ENCODE results near the gene SMG9.

The SMG9 gene

GRCh38 chr19:43782689-43783231 lies 28.0 kb upstream of the SMG9 start:
- no peak overlapping the region for H3K4me3 ChIP-seq (ENCODE audit: low read depth in 1 of 2, low read length in 1 of 2)
- H3K27ac ChIP-seq = no peak overlapping the region
- H3K9me3 ChIP-seq = no peaks in the 10 kb centered on the region
- no peak for TF ChIP-seq CTCF (IDR thresholded peaks at IDR 0.05)
- H3K36me3 ChIP-seq = no peaks in the 10 kb centered on the region
- H3K4me1 ChIP-seq (ENCODE audit: control insufficient read depth in 1 of 2, insufficient read depth in 1 of 2, low read depth in 1 of 2, low read length in 1 of 2) = peaks cover 37 to 45% of the 10 kb centered on the region in 2 experiments
- H3K27me3 ChIP-seq = no peaks in the 10 kb centered on the region

- no peak for TF ChIP-seq CTCF (IDR thresholded peaks at IDR 0.05)
- Histone ChIP-seq H3K9me3 (no peaks in the 10 kb centered on the region), H3K4me1 (ENCODE audit: control insufficient read depth in 1 of 2, insufficient read depth in 1 of 2, low read depth in 1 of 2, low read length in 1 of 2) (peaks cover 41 to 50% of the 10 kb centered on the region in 2 experiments), H3K27ac (no peak overlapping the region), H3K4me3 (ENCODE audit: low read depth in 1 of 2, low read length in 1 of 2) (no peak overlapping the region), H3K36me3 (no peaks in the 10 kb centered on the region), H3K27me3 (no peaks in the 10 kb centered on the region)
These were observed 27.5 kb upstream of the SMG9 start for GRCh38 chr19:43782311-43782660.

DNA sequence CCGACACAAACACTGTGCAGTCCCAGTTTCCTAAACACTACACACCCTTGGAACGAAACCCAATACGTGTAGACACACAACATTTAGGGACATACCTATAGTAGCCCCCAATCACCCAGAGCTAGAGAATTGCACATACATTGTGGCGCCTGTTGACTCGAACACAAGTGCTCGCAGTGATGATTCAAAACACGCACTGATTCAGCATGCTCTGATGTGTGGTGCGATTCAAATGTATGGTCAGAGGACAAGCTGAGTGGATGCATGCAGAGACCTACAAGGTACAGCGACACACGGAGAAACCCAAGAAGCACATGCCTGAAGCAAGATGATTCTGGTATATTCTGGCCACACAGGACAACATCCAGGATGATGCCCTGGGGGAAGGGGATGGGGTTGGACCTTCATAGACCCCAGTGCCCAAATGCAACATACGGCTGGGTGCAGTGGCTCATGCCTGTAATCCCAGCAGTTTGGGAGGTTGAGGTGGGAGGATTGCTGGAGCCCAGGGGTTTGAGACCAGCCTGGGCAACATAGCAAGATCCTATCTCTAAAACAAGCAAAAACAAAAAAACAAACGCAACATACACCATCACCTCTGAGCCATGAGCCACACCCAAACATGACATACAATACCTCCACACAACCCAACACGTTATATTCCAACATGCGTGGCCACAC lies 27.0 kb upstream of the SMG9 start:
- no peaks in the 10 kb centered on the region for H3K27me3 ChIP-seq
- H3K27ac ChIP-seq = no peak overlapping the region
- H3K36me3 ChIP-seq = no peaks in the 10 kb centered on the region
- H3K4me1 ChIP-seq (ENCODE audit: control insufficient read depth in 1 of 2, insufficient read depth in 1 of 2, low read depth in 1 of 2, low read length in 1 of 2) = peaks cover 47 to 55% of the 10 kb centered on the region in 2 experiments
- H3K4me3 ChIP-seq (ENCODE audit: low read depth in 1 of 2, low read length in 1 of 2) = no peak overlapping the region
- no peaks in the 10 kb centered on the region for H3K9me3 ChIP-seq
- no peak for TF ChIP-seq CTCF (IDR thresholded peaks at IDR 0.05)

- H3K27me3 ChIP-seq = no peaks in the 10 kb centered on the region
- peak within 1 kb of the TSS; percentile 80 for H3K27ac ChIP-seq
- H3K36me3 ChIP-seq = no peaks in the 10 kb centered on the region
- H3K4me3 ChIP-seq (ENCODE audit: low read depth in 1 of 2, low read length in 1 of 2) = no peak within 1 kb of the TSS
- TF ChIP-seq CTCF (IDR thresholded peaks at IDR 0.05) = no peak
- peaks cover 55 to 63% of the 10 kb centered on the region in 2 experiments for H3K4me1 ChIP-seq (ENCODE audit: control insufficient read depth in 1 of 2, insufficient read depth in 1 of 2, low read depth in 1 of 2, low read length in 1 of 2)
- no peaks in the 10 kb centered on the region for H3K9me3 ChIP-seq
These were observed 26.2 kb upstream of the SMG9 start, which contains the start of gene KCNN4 for GRCh38 chr19:43780706-43781525. KCNN4 (minus strand) TSS chr19:43780973; CDS start chr19:43780861, 112 bp downstream.

DNA sequence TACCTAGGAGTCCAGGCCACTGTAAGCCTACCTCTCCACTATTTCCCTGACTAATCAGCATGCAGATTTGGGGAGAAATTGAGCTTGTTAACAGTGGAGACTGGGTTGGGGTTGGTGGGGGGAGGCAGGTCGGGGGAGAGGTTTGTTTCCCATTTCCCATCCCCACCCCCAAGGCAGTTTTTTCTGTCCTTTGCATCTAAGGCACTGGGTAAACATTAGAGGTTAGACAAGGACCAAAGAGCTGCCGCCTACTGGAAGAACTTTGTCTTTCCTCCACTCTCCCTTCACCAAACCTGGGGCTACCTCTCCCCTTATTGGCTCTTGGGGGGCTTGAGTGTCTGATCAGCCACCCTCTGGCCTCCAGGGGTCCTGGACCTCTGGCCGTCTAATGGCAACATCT lies 25.1 kb upstream of the SMG9 start:
- Histone ChIP-seq H3K9me3 (no peaks in the 10 kb centered on the region), H3K4me1 (ENCODE audit: control insufficient read depth in 1 of 2, insufficient read depth in 1 of 2, low read depth in 1 of 2, low read length in 1 of 2) (peaks cover 62 to 70% of the 10 kb centered on the region in 2 experiments), H3K27me3 (no peaks in the 10 kb centered on the region), H3K4me3 (ENCODE audit: low read depth in 1 of 2, low read length in 1 of 2) (peak overlapping the region in 1 of 2 experiments; percentile 40), H3K27ac (peak overlapping the region; percentile 80), H3K36me3 (no peaks in the 10 kb centered on the region)
- no peak for TF ChIP-seq CTCF (IDR thresholded peaks at IDR 0.05)
